B cell (primary cell): ENCODE results near the gene PRM1. TPM values are rescaled to one million over a fixed set of nuclear protein-coding genes. Genes with fewer than 3 reads are reported as not detected.

Source experiments
- ATAC-seq: fragments of 200-7000 bp; cut with Tn5 transposase; one replicate; pipeline ENCODE4 v1.10.0; 2021; ENCODE audit warnings: low read depth, mild to moderate bottlenecking, moderate number of reproducible peaks, moderate library complexity
- CTCF ChIA-PET: fragments of 350-600 bp; sonication (Branson Sonifier 250); formaldehyde crosslinking; loops from one replicate; lab custom pipeline; 2021; ENCODE audit warnings: antibody characterized with exemption, inconsistent platforms; lab: Charles Lee
- POLR2A ChIA-PET: fragments of 350-600 bp; sonication (Branson Sonifier 250); formaldehyde crosslinking; loops from one replicate; lab custom pipeline; 2021; ENCODE audit warnings: antibody characterized with exemption; lab: Charles Lee
- DNase-seq: peaks from one replicate; pipeline ENCODE4 v3.0.0; 2013
- H2AFZ ChIP-seq: 2 replicates; pipeline ENCODE4 v1.6.1; 2012; ENCODE audit warnings: mild to moderate bottlenecking, low read depth, low read length; ENCODE audit not compliant: insufficient read depth, poor library complexity, severe bottlenecking
- H3K27ac ChIP-seq, 2 donors: 1 replicate in 1 of 2; 2 replicates in 1 of 2; pipeline ENCODE4 v1.5.1; 2012 to 2013; ENCODE audit warnings: low read length in 2 of 2, mild to moderate bottlenecking in 2 of 2, moderate library complexity in 1 of 2
- H3K27me3 ChIP-seq, 4 experiments: fragments of 200-600 bp in 1 of 4; sonication (generic) in 1 of 4; replicated peaks in 1 of 4; 1 replicate in 2 of 4; 2 replicates in 2 of 4; pipeline versions ENCODE4 v1.6.1 to v1.7.0; 2013 to 2016; ENCODE audit warnings: low read length in 3 of 4, mild to moderate bottlenecking in 2 of 4, mixed read lengths in 1 of 4, moderate library complexity in 1 of 4; ENCODE audit not compliant: insufficient read depth in 4 of 4, control insufficient read depth in 3 of 4; ENCODE audit errors: control extremely low read depth in 1 of 4
- H3K36me3 ChIP-seq, 2 experiments: replicated peaks in 1 of 2; 1 replicate in 1 of 2; 2 replicates in 1 of 2; pipeline versions ENCODE4 v1.6.1 to v1.7.1; 2013; ENCODE audit warnings: low read length in 1 of 2; ENCODE audit not compliant: insufficient read depth in 2 of 2, control insufficient read depth in 1 of 2; ENCODE audit errors: control extremely low read depth in 1 of 2, extremely low read depth in 1 of 2
- H3K4me1 ChIP-seq, 2 donors: fragments of 200-600 bp in 1 of 2; sonication (generic) in 1 of 2; 1 replicate in 1 of 2; 2 replicates in 1 of 2; pipeline versions ENCODE4 v1.5.1 to v1.6.1; 2013 to 2017; ENCODE audit warnings: low read length in 2 of 2; ENCODE audit not compliant: control insufficient read depth in 2 of 2, insufficient read depth in 2 of 2
- H3K4me2 ChIP-seq: replicated peaks from 2 replicates; pipeline ENCODE3; 2012; ENCODE audit warnings: mild to moderate bottlenecking, low read depth, low read length; ENCODE audit not compliant: poor library complexity, severe bottlenecking
- H3K4me3 ChIP-seq, 5 experiments: fragments of 200-600 bp in 1 of 5; sonication (generic) in 1 of 5; 1 replicate in 3 of 5; 2 replicates in 2 of 5; pipeline versions ENCODE4 v1.5.1 to v1.7.0; 2011 to 2016; ENCODE audit warnings: low read length in 4 of 5, mild to moderate bottlenecking in 4 of 5, low read depth in 2 of 5, control low read depth in 1 of 5, moderate library complexity in 1 of 5; ENCODE audit not compliant: insufficient read depth in 1 of 5; ENCODE audit errors: control extremely low read depth in 1 of 5, extremely low read depth in 1 of 5
- H3K79me2 ChIP-seq: fragments of 200-600 bp; sonication (generic); one replicate; pipeline ENCODE4 v1.6.0; 2016; ENCODE audit warnings: low read length; ENCODE audit not compliant: control insufficient read depth, insufficient read depth
- H3K9ac ChIP-seq: fragments of 200-600 bp; sonication (generic); 2 replicates; pipeline ENCODE4 v1.6.1; 2017; ENCODE audit warnings: mild to moderate bottlenecking, low read length, moderate library complexity
- H3K9me3 ChIP-seq, 3 donors: one replicate each; pipeline versions ENCODE4 v1.6.1 to v1.7.1; 2013; ENCODE audit warnings: low read length in 2 of 3; ENCODE audit not compliant: control insufficient read depth in 2 of 3, insufficient read depth in 1 of 3; ENCODE audit errors: control extremely low read depth in 1 of 3
- H4K20me1 ChIP-seq: 2 replicates; pipeline ENCODE4 v1.6.0; 2012; ENCODE audit warnings: mild to moderate bottlenecking, low read length; ENCODE audit not compliant: insufficient read depth, control insufficient read depth, poor library complexity, severe bottlenecking
- H3K27ac Mint-ChIP-seq: one replicate; pipeline ENCODE4 v1.8.0; 2021; ENCODE audit warnings: mixed read lengths
- H3K27me3 Mint-ChIP-seq: one replicate; pipeline ENCODE4 v1.8.0; 2021; ENCODE audit warnings: mixed read lengths
- H3K4me1 Mint-ChIP-seq: one replicate; pipeline ENCODE4 v1.8.0; 2021; ENCODE audit warnings: mixed read lengths
- H3K4me3 Mint-ChIP-seq: one replicate; pipeline ENCODE4 v1.8.0; 2021; ENCODE audit warnings: mixed read lengths
- H3K9me3 Mint-ChIP-seq: one replicate; pipeline ENCODE4 v1.8.0; 2022; ENCODE audit warnings: mixed read lengths; ENCODE audit not compliant: insufficient read depth
- CTCF ChIP-seq: fragments of 200-600 bp; IDR thresholded peaks from one replicate; pipeline ENCODE4 v1.8.0; 2022; ENCODE audit warnings: antibody characterized with exemption, mild to moderate bottlenecking
- EZH2 ChIP-seq: IDR thresholded peaks from 2 replicates; pipeline ENCODE4 v1.6.1; 2012; ENCODE audit warnings: borderline replicate concordance, low read depth, mild to moderate bottlenecking, moderate library complexity, low read length; ENCODE audit not compliant: insufficient read depth, poor library complexity, severe bottlenecking
- WGBS: methylation state at CpG from one replicate; pipeline ENCODE4 v1.1.5; 2013; ENCODE audit warnings: missing lambda C conversion rate; ENCODE audit not compliant: insufficient coverage; 5-methylcytosine and 5-hydroxymethylcytosine counted together
- intact Hi-C: fragments of 100-400 bp; cut with micrococcal nuclease; formaldehyde crosslinking; loops from one replicate; pipeline ENCODE4 v1.10.0; 2022
- polyA plus RNA-seq: library from polyadenylated mRNA; depleted of rRNA; stranded (reverse); fragments of >200 nt; gene quantifications from 2 replicates; pipeline ENCODE4 v1.2.3, GENCODE V29; 2012
- total RNA-seq, 2 donors: library from RNA; stranded (reverse); fragments of 120-200 nt in 1 of 2; gene quantifications; 1 replicate in 1 of 2; 2 replicates in 1 of 2; pipeline versions ENCODE4 v1.2.3 to v1.2.4, GENCODE V29; 2013 to 2022

PRM1 gene
- total and polyA plus RNA-seq, 2 donors (not counting 1 experiment from before 2014, with no cell fraction given): not detected

GRCh38 chr16:11307639-11308492, 26.7 kb upstream of the PRM1 start:
- Mint-ChIP-seq H3K27me3 (no peaks in the 10 kb centered on the region), H3K4me1 (peaks cover 68% of the 10 kb centered on the region), H3K27ac (peak overlapping the region; percentile 67), H3K4me3 (no peak overlapping the region), H3K9me3 (no peaks in the 10 kb centered on the region)
- 84% methylated on average over 21 of the region's 21 CpGs for WGBS
- Histone ChIP-seq H3K4me2 (peak overlapping the region; percentile 73), H3K36me3 (no peaks in the 10 kb centered on the region), H2AFZ (no peak overlapping the region), H3K27me3 (no peaks in the 10 kb centered on the region), H3K27ac (peak overlapping the region; percentile 46 to 96), H3K4me3 (no peak overlapping the region), H3K79me2 (no peaks in the 10 kb centered on the region), H3K9me3 (peaks cover 0 to 24% (median 7%) of the 10 kb centered on the region in 3 donors), H4K20me1 (no peaks in the 10 kb centered on the region), H3K9ac (peak overlapping the region; percentile 25), H3K4me1 (peaks cover 67 to 79% of the 10 kb centered on the region in 2 donors)
- no peak for DNase-seq
- TF ChIP-seq CTCF: no peak
- no peak for TF ChIP-seq EZH2
- intact Hi-C loops: no loop called here
- POLR2A ChIA-PET: interaction anchor here (0.9 to 6.8 kb wide), 5 partner anchors 10 to 51 kb away, joined by 3 to 118 read pairs (median 89); partner anchors contain the start of gene SOCS1
- ATAC-seq: no peak
- CTCF ChIA-PET: interaction anchor here (1.4 to 6.9 kb wide), 7 partner anchors 9 to 354 kb away, joined by 3 to 136 read pairs (median 31); partner anchors contain the start of gene SOCS1
